HG02973 (cell line): Measurements from ENCODE around the gene CYP46A1.
"Not testable (repeated sequence)": the region's sequence is repeated elsewhere in the genome, so short reads cannot be mapped to it uniquely, and the experiment has no call there.

Experiments
- ATAC-seq: cut with Tn5 transposase; IDR thresholded peaks from one replicate; pipeline ENCODE4 v1.9.1; 2021; ENCODE audit warnings: moderate library complexity; ENCODE audit not compliant: unreplicated experiment

CYP46A1 gene

DNA sequence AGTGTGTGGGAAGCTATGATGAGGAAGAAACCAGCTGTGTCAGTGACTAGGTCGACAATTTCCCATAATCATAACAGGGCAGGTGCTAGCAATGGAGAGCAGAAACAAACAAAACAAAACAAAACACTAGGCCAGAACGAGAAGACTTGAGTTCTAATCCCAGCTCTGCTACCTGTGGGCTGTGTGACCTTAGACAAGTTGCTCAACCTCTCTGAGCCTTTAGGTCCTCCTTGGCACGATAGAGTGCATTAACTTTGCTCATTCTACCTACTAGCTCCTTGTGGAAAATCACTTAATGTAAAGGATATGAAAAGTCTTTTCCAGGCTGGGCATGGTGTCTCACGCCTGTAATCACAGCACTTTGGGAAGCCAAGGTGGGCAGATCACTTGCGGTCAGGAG is 27.9 kb upstream of the CYP46A1 start:
- no peak for ATAC-seq

DNA sequence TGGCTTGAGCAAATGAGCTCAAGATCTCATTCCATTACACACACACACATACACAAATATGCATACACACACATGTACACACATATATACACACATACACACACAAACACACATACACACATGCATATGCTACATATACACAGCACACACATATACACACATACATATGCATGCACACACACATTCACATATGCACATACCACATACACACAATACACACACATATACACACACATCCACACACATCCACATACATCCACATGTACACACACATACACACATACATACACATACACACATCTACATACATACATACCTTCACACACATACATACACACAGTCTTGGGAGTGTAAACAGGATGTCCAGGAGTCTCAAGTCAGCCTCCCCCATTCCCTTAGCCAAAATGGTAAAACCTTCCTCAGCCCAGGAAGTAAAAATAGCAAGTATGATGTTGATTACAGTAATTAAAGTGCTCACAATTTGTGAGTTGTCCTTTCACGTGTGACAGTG is 26.4 kb upstream of the CYP46A1 start:
- ATAC-seq: no peak

DNA sequence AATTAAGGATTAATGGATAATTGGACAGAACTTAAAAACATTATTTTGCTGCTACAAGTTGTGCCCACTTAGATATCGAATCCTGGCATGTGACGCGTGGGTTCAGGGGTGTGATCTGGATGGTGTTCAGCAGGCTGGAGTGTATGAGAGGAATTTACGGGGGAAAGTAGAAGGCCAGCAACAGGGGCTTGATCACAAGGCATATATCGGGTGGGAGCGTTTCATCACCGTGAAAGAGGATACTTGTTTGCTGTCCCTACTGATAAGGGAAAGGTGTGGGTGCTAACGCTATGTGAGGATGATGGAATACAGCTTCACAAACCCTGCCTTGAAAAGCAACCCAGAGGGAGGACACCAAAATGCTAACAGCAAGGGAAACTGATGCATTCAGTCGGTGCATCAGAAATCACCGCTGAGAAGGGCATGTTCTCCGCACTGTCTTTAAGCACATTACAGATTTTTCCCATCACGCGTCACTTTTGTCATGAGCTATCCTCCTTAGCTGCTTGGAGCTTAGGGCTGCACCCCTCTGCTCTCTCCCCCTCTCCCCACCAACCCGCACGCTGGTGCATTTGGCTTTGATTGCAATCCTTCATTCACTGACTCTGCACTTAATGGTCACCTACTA is 25.8 kb upstream of the CYP46A1 start:
- no peak for ATAC-seq

DNA sequence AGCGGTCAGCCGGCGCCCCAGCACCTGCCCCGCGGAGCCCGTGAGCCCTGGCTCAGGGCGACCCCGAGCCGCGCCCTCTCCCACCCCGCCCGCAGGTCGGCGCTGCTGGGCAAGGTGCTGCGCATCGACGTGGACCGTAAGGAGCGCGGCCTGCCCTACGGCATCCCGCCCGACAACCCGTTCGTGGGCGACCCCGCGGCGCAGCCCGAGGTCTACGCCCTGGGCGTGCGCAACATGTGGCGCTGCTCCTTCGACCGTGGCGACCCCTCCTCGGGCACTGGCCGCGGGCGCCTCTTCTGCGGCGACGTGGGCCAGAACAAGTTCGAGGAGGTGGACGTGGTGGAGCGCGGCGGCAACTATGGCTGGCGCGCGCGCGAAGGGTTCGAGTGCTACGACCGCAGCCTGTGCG is 24.8 kb upstream of the CYP46A1 start:
- no peak for ATAC-seq

DNA sequence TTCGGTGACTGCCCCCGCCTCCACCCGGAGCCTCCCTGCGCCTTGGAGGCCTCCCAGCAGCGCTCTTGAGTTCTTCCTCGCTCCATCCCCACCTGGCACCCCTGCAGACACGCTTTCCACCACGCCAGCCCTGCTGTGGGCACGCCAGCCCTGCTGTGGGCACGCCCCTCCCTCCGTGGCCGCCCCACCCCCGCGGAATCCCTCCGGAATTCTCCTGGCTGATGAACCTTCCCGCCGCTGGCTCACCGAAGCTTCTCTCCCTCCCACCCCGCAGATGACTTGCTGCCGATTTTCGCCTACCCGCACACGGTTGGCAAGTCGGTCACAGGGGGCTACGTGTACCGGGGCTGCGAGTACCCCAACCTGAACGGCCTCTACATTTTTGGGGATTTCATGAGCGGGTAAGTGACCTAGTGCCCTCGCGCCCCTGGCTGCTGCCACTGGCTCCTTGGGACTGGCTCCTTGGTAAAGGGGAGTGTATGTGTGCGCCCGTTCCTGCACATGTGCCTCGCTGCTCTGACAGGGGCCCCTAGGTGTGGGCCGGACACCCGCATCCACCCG is 24.0 kb upstream of the CYP46A1 start:
- no peak for ATAC-seq

DNA sequence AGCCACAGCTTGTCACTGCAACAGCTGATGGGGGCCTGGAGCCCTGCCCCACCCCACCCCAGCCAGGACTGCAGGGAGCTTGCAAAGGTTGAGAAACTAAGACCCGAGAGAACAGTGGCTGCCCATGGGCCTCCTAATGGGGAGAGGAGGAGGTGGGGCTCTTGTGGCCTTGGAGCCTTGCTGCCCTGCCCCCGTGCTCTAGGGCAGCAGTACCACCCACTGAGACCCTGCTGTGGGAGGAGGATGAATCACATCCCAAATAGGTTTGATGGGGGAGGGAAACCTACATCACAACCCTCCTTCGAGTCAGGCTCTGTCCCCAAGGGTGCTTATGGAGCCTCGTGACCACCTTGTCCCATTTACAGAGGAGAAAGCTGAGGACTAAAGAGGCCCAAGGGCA is 23.3 kb upstream of the CYP46A1 start:
- ATAC-seq: no peak

DNA sequence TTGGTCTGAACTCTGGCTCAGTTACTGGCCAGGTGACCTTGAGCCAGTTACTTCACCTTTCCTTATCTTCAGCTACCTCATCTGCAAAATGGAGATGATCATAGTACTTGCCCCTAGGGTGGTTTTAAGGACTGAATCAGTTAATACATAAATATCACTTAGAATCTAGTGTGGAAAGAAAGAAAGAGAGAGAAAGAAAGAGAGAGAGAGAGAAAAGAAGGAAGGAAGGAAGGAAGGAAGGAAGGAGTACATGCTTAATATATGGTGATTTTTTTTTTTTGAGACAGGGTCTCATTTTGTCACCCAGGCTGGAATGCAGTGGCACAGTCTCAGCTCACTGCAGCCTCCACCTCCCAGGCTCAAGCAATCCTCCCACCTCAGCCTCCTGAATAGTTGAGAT is 22.9 kb upstream of the CYP46A1 start:
- not testable (repeated sequence) for ATAC-seq

DNA sequence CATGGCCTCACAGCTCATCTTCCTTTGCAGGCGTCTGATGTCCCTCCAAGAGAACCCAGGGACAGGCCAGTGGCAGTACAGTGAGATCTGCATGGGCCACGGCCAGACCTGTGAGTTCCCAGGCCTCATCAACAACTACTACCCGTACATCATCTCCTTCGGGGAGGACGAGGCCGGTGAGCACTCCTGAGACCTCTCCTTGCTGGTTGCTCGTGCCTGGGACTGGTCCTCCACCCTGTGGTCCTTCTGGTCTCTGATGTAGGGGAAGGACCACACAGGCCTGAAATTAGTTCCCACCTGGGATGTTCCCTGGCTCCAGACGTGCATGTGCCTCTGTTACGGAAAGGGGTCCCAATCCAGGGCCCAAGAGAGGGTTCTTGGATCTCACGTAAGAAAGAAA is 21.3 kb upstream of the CYP46A1 start:
- no peak for ATAC-seq

DNA sequence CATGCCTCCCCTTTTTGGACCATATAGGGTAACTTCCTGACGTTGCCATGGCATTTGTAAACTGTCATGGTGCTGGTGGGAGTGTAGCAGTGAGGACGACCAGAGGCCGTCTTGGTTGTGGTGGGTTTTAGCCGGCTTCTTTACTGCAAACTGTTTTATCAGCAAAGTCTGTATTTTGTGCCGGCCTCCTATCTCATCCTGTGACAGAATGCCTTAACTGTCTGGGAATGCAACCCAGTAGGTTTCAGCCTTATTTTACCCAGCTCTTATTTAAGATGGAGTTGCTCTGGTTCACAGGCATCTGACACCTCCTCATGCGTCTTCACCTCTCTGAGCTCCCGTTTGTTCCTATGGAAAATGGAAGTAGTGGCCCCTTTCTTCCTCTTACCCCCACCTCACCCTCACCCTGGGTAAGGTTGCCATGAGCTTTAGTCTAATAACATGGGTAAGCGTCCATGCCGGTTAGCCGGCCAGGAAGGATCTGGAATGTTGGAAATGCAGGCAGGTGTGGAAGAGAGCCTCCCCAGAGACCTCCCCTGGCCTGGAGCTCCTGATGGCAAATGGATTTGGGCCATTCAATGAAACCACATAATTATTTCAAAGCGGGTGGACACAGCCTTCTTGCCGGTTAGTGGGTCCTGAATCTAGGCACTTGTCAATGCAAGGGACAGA is 20.6 kb upstream of the CYP46A1 start:
- ATAC-seq: no peak

DNA sequence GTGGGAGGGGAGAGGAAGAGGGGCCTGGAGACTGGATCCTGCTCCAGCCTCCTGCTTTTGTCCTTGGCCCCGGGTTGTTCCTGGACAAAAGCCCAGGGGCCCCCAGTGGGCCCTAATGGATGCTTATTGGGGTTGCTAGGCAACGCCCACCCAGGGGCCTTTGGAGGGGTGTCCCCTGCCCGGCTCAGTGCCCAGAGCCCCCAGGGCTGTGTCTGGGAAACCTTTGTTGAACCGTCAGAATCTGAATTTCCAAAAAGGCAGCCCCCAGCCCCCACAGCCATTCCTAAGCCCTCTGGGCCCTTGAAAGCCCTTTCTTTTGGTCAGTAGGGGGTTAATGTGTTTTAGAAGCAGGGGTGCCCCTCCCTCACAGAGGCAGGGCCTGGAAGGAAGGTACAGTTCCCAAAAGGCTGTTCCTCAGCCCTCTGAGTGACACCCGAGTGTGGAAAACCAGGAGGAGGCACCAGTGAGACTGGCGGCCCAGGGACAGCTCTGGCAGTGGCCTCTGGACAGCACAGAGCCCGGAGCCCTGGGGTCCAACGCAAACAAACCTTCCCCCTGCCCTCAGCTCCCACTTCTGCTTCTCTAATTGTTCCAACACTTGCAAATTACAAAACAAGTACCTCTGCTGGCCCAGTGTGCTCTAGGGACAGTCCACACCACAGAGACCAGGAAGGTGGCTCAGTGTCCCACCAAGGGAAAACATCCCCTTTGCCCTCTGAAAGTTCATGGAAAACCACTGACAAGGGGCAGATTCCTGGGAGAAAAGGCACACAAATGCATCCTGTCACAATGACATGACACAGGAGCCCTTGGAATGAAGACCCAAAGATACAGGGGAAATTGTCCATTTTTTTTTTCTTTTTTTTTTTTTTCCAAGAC is 19.8 kb upstream of the CYP46A1 start:
- no peak for ATAC-seq

DNA sequence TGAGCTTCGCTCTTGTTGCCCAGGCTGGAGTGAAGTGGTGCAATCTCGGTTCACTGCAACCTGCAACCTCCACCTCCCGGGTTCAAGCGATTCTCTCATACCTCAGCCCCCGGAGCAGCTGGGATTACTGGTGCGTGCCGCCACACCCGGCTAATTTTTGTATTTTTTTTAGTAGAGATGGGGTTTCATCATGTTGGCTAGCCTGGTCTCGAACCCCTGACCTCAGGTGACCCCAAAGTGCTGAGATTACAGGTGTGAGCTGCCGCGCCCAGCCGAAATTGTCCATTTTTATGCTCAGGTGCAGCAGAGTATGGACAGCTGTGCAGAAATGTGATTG is 19.2 kb upstream of the CYP46A1 start:
- ATAC-seq: no peak

DNA sequence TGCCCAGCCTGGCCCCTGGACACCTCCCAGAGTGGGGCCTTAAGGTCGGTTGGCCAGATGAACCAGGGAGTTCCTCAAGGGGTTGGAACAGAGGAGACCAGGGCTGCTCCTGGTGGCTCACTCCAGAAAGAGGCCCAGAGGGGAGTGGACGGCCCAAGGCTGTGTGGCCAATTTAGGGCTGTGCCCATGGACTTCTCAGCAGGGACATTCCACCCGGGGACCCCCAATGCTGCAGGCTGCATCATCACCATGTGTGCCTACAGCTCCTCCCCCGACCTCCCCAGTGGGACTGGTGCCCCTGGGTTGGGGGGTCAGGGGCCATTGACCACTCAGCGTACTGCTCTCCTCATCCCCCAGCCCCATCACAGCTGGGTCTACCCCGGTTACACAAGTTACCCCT is 17.6 kb upstream of the CYP46A1 start:
- ATAC-seq: no peak

DNA sequence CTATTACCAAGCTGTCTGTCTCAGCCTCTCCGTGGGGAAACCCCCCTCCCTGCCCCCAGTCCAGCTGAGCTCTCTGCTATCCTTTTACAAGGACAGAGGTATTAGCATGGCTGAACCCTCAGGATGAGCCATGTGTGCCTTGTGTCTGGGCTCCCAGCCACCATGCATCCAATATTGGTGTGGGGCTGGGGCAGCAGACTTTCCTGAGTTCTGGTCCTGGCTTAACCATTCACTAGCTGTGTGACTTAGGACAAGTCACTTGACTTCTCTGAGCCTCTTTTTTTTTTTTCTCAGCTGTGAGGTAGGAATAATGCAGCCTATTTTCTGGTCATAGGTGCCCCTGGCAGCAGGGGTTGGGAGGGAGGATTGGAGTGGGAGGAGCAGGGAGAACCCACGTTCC is 17.1 kb upstream of the CYP46A1 start:
- no peak for ATAC-seq

DNA sequence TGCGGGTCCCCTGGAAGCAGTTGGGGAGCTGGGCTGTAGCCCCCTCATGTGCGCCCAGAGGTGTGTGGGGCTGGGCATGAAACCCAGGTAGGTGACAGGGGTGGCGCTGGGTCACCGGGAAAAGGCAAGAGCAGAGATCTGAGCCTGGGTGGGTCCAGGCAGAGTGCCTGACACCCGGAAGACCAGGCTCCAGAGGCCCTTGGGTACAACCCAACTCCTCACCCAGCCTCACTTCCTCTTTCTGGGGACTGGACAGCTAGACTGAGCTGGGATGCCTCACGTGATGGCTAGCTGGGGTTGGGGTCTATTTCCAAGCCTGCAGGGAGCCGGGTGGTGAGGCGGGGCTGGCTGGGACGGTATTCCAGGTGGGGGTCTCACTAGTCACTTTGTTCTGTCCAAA is 16.3 kb upstream of the CYP46A1 start:
- ATAC-seq: no peak

DNA sequence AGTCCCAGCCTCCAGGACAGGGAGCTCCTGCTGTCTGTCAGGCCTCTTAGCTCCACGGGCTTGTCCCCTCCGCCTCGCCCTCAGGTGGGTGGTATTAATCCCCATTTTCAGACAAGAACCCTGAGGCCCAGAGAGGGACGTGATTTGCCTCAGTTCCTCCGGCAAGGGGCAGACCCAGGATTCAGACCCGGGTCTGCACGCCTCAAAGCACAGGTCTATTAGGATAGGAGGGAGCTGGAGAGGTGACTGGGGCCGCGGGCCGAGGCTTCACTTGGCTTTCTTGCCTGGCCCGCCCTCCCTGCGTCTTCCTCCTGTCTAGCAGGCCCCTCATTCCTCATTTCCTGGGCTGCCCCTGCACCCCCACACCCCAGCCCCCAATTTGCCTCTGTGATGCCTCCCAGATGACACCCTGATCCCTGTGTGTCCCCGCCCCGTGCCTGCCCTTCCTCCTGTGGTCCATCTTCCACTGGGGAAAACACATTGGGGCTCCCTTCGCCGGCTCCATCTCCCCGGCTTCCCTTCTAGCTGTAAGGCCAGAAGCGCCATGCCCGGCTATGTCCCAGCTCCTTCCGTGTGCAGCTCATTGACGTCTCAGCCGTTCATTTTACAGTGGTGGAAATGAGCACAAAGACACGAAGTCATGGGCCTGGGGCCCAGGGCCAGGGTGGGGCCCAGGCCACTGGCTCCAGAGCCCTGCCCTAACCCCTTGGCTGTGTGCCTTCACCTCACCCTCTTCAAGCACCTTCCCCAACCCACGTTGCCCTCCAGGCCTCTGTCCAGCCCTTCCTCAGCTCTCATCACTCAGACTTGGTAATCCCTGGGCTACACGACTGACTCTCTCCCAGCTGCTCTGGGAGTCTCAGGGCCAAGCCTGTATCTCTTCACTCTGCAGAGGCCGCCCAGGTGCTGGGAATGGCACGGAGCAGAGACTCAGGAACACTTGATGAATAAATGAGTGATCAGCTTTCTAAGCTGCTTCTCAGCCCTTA is 15.5 kb upstream of the CYP46A1 start:
- ATAC-seq: no peak

DNA sequence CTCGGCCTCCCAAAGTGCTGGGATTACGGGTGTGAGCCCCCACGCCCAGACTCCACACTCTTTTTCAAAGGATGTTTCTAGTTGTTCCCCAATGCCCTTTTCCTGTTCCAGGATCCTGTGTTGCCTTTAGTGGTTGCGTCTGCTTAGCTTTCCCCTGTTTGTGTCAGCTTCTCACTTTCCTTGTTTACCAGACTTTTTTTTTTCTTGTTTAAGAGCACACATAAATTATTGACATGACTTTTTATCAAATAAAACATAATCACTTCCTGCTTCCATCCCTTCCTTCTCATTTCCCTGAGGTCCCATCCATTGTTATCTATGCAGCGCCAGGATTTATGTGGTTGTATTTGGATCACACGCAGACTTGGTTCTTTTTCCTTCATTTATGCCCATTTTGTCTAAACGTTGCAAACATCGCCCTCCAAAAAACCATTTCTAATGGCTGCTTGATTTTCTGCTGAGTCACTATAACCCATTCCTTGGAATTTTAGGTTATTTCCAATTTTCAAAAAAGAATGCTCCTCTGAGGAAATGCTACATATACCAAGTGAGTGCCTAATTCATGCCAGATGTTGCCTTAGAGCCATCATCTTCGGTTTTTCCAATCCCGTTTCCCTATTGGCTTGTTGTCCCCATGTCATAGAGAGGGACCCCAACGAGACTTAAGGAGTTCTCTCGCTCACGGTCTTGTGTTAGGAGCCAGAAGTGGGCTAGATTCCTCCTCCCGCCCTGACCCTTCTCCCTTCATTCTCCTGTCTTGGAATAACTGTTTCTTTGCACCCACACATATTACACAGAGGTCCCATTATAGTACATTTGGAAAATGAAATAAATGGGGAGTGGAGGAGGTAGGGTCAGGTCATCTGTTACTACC is 13.5 kb upstream of the CYP46A1 start:
- no peak for ATAC-seq

DNA sequence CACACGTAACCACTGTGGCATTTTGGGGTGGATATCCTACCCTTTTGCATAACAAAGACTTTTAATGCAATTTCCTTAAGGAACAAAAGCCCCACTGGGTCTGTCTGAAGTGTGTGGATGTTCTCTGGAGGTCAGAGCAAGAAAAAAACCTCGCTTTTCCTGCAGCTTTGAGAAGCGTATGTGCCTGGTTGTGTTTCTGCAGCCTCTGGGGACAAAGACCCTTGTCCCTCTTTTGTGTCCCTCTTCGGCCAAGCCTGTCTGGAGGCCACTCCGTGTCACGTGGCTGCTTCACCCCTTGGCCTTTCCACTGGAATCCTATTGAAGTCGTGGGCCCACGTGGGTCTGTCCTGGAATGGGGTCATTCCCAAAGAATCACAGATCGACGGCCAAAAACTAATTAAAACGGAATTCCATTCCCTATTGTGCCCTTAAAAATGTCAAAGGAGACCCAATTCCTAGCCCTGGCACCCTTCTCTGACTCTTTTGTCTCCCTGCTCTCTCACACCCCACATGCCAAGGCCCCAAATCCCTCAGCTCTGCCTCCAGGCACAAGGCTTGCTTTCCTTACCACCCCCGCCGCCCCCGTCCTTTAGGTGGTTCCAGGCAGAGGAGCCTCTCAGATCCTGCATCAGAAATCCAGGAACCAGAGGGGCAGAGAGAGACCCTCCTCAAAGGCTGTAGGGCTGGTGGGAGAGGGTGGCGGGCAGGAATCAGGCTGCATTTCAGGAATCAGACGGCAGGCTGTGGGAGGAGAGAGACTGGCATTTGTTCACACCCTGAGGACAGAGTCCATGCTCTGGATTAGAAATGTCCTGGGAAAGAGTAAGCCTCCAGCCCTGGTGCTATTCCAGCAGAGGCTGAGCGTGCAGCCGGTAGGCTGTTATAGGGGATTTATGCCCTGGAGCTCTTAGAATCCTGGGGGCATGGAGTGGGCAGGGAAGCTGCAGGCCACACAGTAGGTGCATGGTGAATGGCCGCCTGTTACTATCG is 12.6 kb upstream of the CYP46A1 start:
- no peak for ATAC-seq
